Activated T-helper 1 cell treated with anti-CD3 and anti-CD28 coated beads, Interleukin-12 subunit alpha, Interleukin-12 subunit beta, Interleukin-2, Interleukin-4 antibody, amounts not matched to agents 30 ng/mL and 10 ng/mL and 1 ng/mL, durations not matched to agents 14 hours and 24 hours and 36 hours (primary cell): ENCODE measurements around the gene MXRA8. TPM values are rescaled to one million over a fixed set of nuclear protein-coding genes. Genes with fewer than 3 reads are reported as not detected.

ENCODE experiments used
- DNase-seq: peaks from one replicate; pipeline ENCODE4 v3.0.0; 2021; ENCODE audit warnings: low spot score
- H3K27ac Mint-ChIP-seq: one replicate; pipeline ENCODE4 v1.8.0; 2021; ENCODE audit warnings: mild to moderate bottlenecking, mixed read lengths
- H3K27me3 Mint-ChIP-seq: one replicate; pipeline ENCODE4 v1.8.0; 2022; ENCODE audit warnings: mild to moderate bottlenecking, moderate library complexity, mixed read lengths; ENCODE audit not compliant: insufficient read depth
- H3K36me3 Mint-ChIP-seq: one replicate; pipeline ENCODE4 v1.8.0; 2021; ENCODE audit warnings: low read depth, mixed read lengths
- H3K4me1 Mint-ChIP-seq: one replicate; pipeline ENCODE4 v1.8.0; 2021; ENCODE audit warnings: low read depth, mixed read lengths
- H3K4me3 Mint-ChIP-seq: one replicate; pipeline ENCODE4 v1.8.0; 2021; ENCODE audit warnings: mild to moderate bottlenecking, moderate library complexity, mixed read lengths
- H3K9me3 Mint-ChIP-seq: one replicate; pipeline ENCODE4 v1.8.0; 2021; ENCODE audit warnings: mixed read lengths
- intact Hi-C: fragments of 100-400 bp; cut with micrococcal nuclease; formaldehyde crosslinking; loops from one replicate; pipeline ENCODE4 v1.15.1; 2024
- total RNA-seq: library from RNA; stranded (reverse); gene quantifications from 2 replicates; pipeline ENCODE4 v1.2.3, GENCODE V29; 2022

The MXRA8 gene
- total RNA-seq, 1 donor from 2014 or later: 0.18 TPM

GRCh38 chr1:1359664-1360468 is 1.5 kb upstream of the MXRA8 start:
- no peak for DNase-seq
- no peak overlapping the region for H3K27ac Mint-ChIP-seq
- peaks cover 6% of the 10 kb centered on the region for H3K4me1 Mint-ChIP-seq
- H3K4me3 Mint-ChIP-seq: no peak overlapping the region
- no peaks in the 10 kb centered on the region for H3K36me3 Mint-ChIP-seq
- H3K9me3 Mint-ChIP-seq: no peaks in the 10 kb centered on the region
- peaks cover 16% of the 10 kb centered on the region for H3K27me3 Mint-ChIP-seq
- intact Hi-C loops: no loop called here

- Mint-ChIP-seq H3K9me3 (no peaks in the 10 kb centered on the region), H3K36me3 (no peaks in the 10 kb centered on the region), H3K27ac (no peak overlapping the region), H3K4me1 (peaks cover 6% of the 10 kb centered on the region), H3K4me3 (peak overlapping the region; percentile 7), H3K27me3 (peaks cover 17% of the 10 kb centered on the region)
- intact Hi-C loops: no loop called here
- DNase-seq: no peak
Observed at GRCh38 chr1:1359308-1359663, 931 bp upstream of the MXRA8 start.

- intact Hi-C loops: no loop called here
- Mint-ChIP-seq H3K9me3 (no peaks in the 10 kb centered on the region), H3K36me3 (no peaks in the 10 kb centered on the region), H3K4me1 (peaks cover 6% of the 10 kb centered on the region), H3K27me3 (peaks cover 26% of the 10 kb centered on the region), H3K27ac (no peak overlapping the region), H3K4me3 (no peak overlapping the region)
- no peak for DNase-seq
Observed at GRCh38 chr1:1357871-1358432, 403 bp downstream of the MXRA8 start.

GRCh38 chr1:1356796-1357401 is 1.5 kb downstream of the MXRA8 start:
- DNase-seq: no peak
- Mint-ChIP-seq H3K9me3 (no peaks in the 10 kb centered on the region), H3K27ac (no peak overlapping the region), H3K4me1 (peaks cover 14% of the 10 kb centered on the region), H3K4me3 (no peak overlapping the region), H3K36me3 (no peaks in the 10 kb centered on the region), H3K27me3 (peaks cover 33% of the 10 kb centered on the region)
- intact Hi-C loops: no loop called here

- Mint-ChIP-seq H3K27me3 (peaks cover 33% of the 10 kb centered on the region), H3K27ac (no peak overlapping the region), H3K9me3 (no peaks in the 10 kb centered on the region), H3K4me3 (no peak overlapping the region), H3K36me3 (no peaks in the 10 kb centered on the region), H3K4me1 (peaks cover 14% of the 10 kb centered on the region)
- intact Hi-C loops: no loop called here
- no peak for DNase-seq
Observed at GRCh38 chr1:1356166-1356795, 2.1 kb downstream of the MXRA8 start.

- no peaks in the 10 kb centered on the region for H3K9me3 Mint-ChIP-seq
- no peaks in the 10 kb centered on the region for H3K36me3 Mint-ChIP-seq
- H3K27ac Mint-ChIP-seq: no peak overlapping the region
- DNase-seq: no peak
- H3K4me1 Mint-ChIP-seq: peaks cover 14% of the 10 kb centered on the region
- peaks cover 33% of the 10 kb centered on the region for H3K27me3 Mint-ChIP-seq
- intact Hi-C loops: no loop called here
- H3K4me3 Mint-ChIP-seq: no peak overlapping the region
Observed at GRCh38 chr1:1355416-1355815, 2.9 kb downstream of the MXRA8 start.

- Mint-ChIP-seq H3K36me3 (no peaks in the 10 kb centered on the region), H3K9me3 (no peaks in the 10 kb centered on the region), H3K27me3 (peaks cover 33% of the 10 kb centered on the region), H3K4me3 (no peak overlapping the region), H3K4me1 (peaks cover 14% of the 10 kb centered on the region), H3K27ac (peak overlapping the region; percentile 71)
- no peak for DNase-seq
- intact Hi-C loops: no loop called here
Observed at GRCh38 chr1:1354271-1355247, 3.8 kb downstream of the MXRA8 start.

GRCh38 chr1:1353389-1354151 is 4.8 kb downstream of the MXRA8 start:
- Mint-ChIP-seq H3K9me3 (no peaks in the 10 kb centered on the region), H3K36me3 (no peaks in the 10 kb centered on the region), H3K27ac (no peak overlapping the region), H3K4me1 (peaks cover 7% of the 10 kb centered on the region), H3K4me3 (no peak overlapping the region), H3K27me3 (peaks cover 31% of the 10 kb centered on the region)
- intact Hi-C loops: no loop called here
- DNase-seq: no peak

GRCh38 chr1:1352786-1353388 is 5.5 kb downstream of the MXRA8 start:
- H3K27me3 Mint-ChIP-seq: peaks cover 30% of the 10 kb centered on the region
- no peak for DNase-seq
- H3K4me3 Mint-ChIP-seq: peak overlapping the region; percentile 72
- no peak overlapping the region for H3K27ac Mint-ChIP-seq
- H3K4me1 Mint-ChIP-seq: peaks cover 7% of the 10 kb centered on the region
- no peaks in the 10 kb centered on the region for H3K36me3 Mint-ChIP-seq
- H3K9me3 Mint-ChIP-seq: no peaks in the 10 kb centered on the region
- intact Hi-C loops: no loop called here

GRCh38 chr1:1351511-1352427 is 6.6 kb downstream of the MXRA8 start:
- H3K9me3 Mint-ChIP-seq: no peaks in the 10 kb centered on the region
- DNase-seq: no peak
- H3K27me3 Mint-ChIP-seq: peaks cover 22% of the 10 kb centered on the region
- no peaks in the 10 kb centered on the region for H3K36me3 Mint-ChIP-seq
- peak overlapping the region; percentile 72 for H3K4me3 Mint-ChIP-seq
- intact Hi-C loops: no loop called here
- peak overlapping the region; percentile 84 for H3K27ac Mint-ChIP-seq
- H3K4me1 Mint-ChIP-seq: peaks cover 16% of the 10 kb centered on the region
